Parathyroid adenoma (tissue), 2 donors: ENCODE data around the gene CIAPIN1.

Experiments used
- H2AFZ ChIP-seq: fragments of 300-600 bp; sonication (generic); one replicate; pipeline ENCODE4 v1.7.0; 2017; ENCODE audit warnings: antibody characterized with exemption, mild to moderate bottlenecking
- H3K27ac ChIP-seq: fragments of 300-600 bp; sonication (generic); one replicate; pipeline ENCODE4 v1.7.0; 2017
- H3K27me3 ChIP-seq: fragments of 300-600 bp; sonication (generic); one replicate; pipeline ENCODE4 v1.7.0; 2017; ENCODE audit warnings: low read length; ENCODE audit not compliant: control insufficient read depth, insufficient read depth
- H3K36me3 ChIP-seq: fragments of 300-600 bp; sonication (generic); one replicate; pipeline ENCODE4 v1.7.0; 2017; ENCODE audit warnings: low read length; ENCODE audit not compliant: control insufficient read depth, insufficient read depth
- H3K4me1 ChIP-seq: fragments of 300-600 bp; sonication (generic); one replicate; pipeline ENCODE4 v1.7.0; 2017; ENCODE audit warnings: control low read depth
- H3K4me2 ChIP-seq: fragments of 300-600 bp; sonication (generic); one replicate; pipeline ENCODE4 v1.7.0; 2017; ENCODE audit warnings: low read length
- H3K4me3 ChIP-seq: fragments of 300-600 bp; sonication (generic); one replicate; pipeline ENCODE4 v1.7.0; 2017; ENCODE audit warnings: low read depth, low read length
- H3K79me2 ChIP-seq: fragments of 300-600 bp; sonication (generic); one replicate; pipeline ENCODE4 v1.7.0; 2017; ENCODE audit warnings: control low read depth
- H3K9ac ChIP-seq: fragments of 300-600 bp; sonication (generic); one replicate; pipeline ENCODE4 v1.7.0; 2017; ENCODE audit warnings: mild to moderate bottlenecking
- H3K9me3 ChIP-seq: fragments of 300-600 bp; sonication (generic); one replicate; pipeline ENCODE4 v1.7.0; 2017; ENCODE audit warnings: low read length; ENCODE audit not compliant: control insufficient read depth
- CTCF ChIP-seq: fragments of 300-600 bp; sonication (generic); IDR thresholded peaks from one replicate; pipeline ENCODE4 v1.7.0; 2017; ENCODE audit warnings: antibody characterized with exemption, mild to moderate bottlenecking
- donor health status: primary hyperparathyroidism.

The CIAPIN1 gene

GRCh38 chr16:57482845-57483545, 35.8 kb upstream of the CIAPIN1 start:
- Histone ChIP-seq H3K27me3 (no peaks in the 10 kb centered on the region), H3K4me3 (no peak overlapping the region), H3K27ac (no peak overlapping the region), H2AFZ (no peak overlapping the region), H3K9ac (no peak overlapping the region), H3K9me3 (no peaks in the 10 kb centered on the region), H3K4me1 (peaks cover 15% of the 10 kb centered on the region), H3K36me3 (no peaks in the 10 kb centered on the region), H3K4me2 (no peak overlapping the region), H3K79me2 (peaks cover 20% of the 10 kb centered on the region)
- no peak for TF ChIP-seq CTCF

GRCh38 chr16:57481421-57481820, 34.2 kb upstream of the CIAPIN1 start:
- peaks cover 18% of the 10 kb centered on the region for H3K4me1 ChIP-seq

GRCh38 chr16:57480754-57481230, 33.6 kb upstream of the CIAPIN1 start:
- peaks cover 20% of the 10 kb centered on the region for H3K4me1 ChIP-seq

More at GRCh38 chr16:57481421-57481820, 34.2 kb upstream of the CIAPIN1 start:
- Histone ChIP-seq H3K4me3 (no peak overlapping the region), H2AFZ (no peak overlapping the region), H3K79me2 (peaks cover 18% of the 10 kb centered on the region), H3K27me3 (no peaks in the 10 kb centered on the region), H3K27ac (no peak overlapping the region), H3K4me2 (no peak overlapping the region), H3K36me3 (no peaks in the 10 kb centered on the region), H3K9ac (no peak overlapping the region), H3K9me3 (no peaks in the 10 kb centered on the region)
- TF ChIP-seq CTCF = no peak

GRCh38 chr16:57479976-57480753, 33.0 kb upstream of the CIAPIN1 start:
- H2AFZ ChIP-seq = no peak overlapping the region
- peaks cover 20% of the 10 kb centered on the region for H3K4me1 ChIP-seq
- H3K27ac ChIP-seq = no peak overlapping the region
- no peak overlapping the region for H3K4me3 ChIP-seq
- no peaks in the 10 kb centered on the region for H3K9me3 ChIP-seq
- no peak for TF ChIP-seq CTCF
- H3K9ac ChIP-seq = no peak overlapping the region
- H3K79me2 ChIP-seq = peaks cover 18% of the 10 kb centered on the region
- no peaks in the 10 kb centered on the region for H3K36me3 ChIP-seq
- H3K27me3 ChIP-seq = no peaks in the 10 kb centered on the region
- no peak overlapping the region for H3K4me2 ChIP-seq

More at GRCh38 chr16:57480754-57481230, 33.6 kb upstream of the CIAPIN1 start:
- no peak for TF ChIP-seq CTCF
- H3K4me3 ChIP-seq = no peak overlapping the region
- no peak overlapping the region for H2AFZ ChIP-seq
- H3K27ac ChIP-seq = no peak overlapping the region
- H3K4me2 ChIP-seq = no peak overlapping the region
- H3K36me3 ChIP-seq = no peaks in the 10 kb centered on the region
- no peaks in the 10 kb centered on the region for H3K9me3 ChIP-seq
- H3K27me3 ChIP-seq = no peaks in the 10 kb centered on the region
- no peak overlapping the region for H3K9ac ChIP-seq
- peaks cover 18% of the 10 kb centered on the region for H3K79me2 ChIP-seq
